Iris pigment epithelial cell (primary cell): ENCODE data around the gene SEC11C.
"Not testable (repeated sequence)": the region's sequence is repeated elsewhere in the genome, so short reads cannot be mapped to it uniquely, and the experiment has no call there.

Source experiments
- DNase-seq: peaks from one replicate; pipeline ENCODE4 v3.0.0-alpha.2; 2011; ENCODE audit warnings: low read depth

SEC11C gene

GRCh38 chr18:59139615-59140301 lies at the start of gene SEC11C:
SEC11C (plus strand) TSS chr18:59139884; CDS start chr18:59139949, 65 bp downstream.
- DNase-seq = peak; percentile 97

- DNase-seq = no peak
Observed at GRCh38 chr18:59090966-59091603, 48.6 kb upstream of the SEC11C start.

- DNase-seq = no peak
Observed at GRCh38 chr18:59093668-59094067, 46.0 kb upstream of the SEC11C start.

GRCh38 chr18:59094569-59094968 lies 45.1 kb upstream of the SEC11C start:
- DNase-seq = no peak

- DNase-seq = no peak
Observed at GRCh38 chr18:59096098-59096789, 43.4 kb upstream of the SEC11C start.

- no peak for DNase-seq
Observed at GRCh38 chr18:59101830-59102414, 37.8 kb upstream of the SEC11C start.

- no peak for DNase-seq
Observed at GRCh38 chr18:59109375-59109774, 30.3 kb upstream of the SEC11C start.

GRCh38 chr18:59114160-59114559 lies 25.5 kb upstream of the SEC11C start:
- peak; percentile 2 for DNase-seq

GRCh38 chr18:59123588-59124369 lies 15.9 kb upstream of the SEC11C start:
- DNase-seq = peak; percentile 93

GRCh38 chr18:59124370-59124704 lies 15.3 kb upstream of the SEC11C start:
- no peak for DNase-seq

- no peak for DNase-seq
Observed at GRCh38 chr18:59127047-59127446, 12.6 kb upstream of the SEC11C start.

GRCh38 chr18:59129951-59130703 lies 9.6 kb upstream of the SEC11C start:
- no peak for DNase-seq

GRCh38 chr18:59132810-59133465 lies 6.7 kb upstream of the SEC11C start:
- DNase-seq = no peak

GRCh38 chr18:59139291-59139614 lies 431 bp upstream of the SEC11C start:
- peak; percentile 89 for DNase-seq

GRCh38 chr18:59140302-59140885 lies 710 bp downstream of the SEC11C start:
- DNase-seq = peak; percentile 48

GRCh38 chr18:59141294-59142068 lies 1.8 kb downstream of the SEC11C start:
- no peak for DNase-seq

- no peak for DNase-seq
Observed at GRCh38 chr18:59142274-59142673, 2.6 kb downstream of the SEC11C start.

GRCh38 chr18:59142800-59143416 lies 3.2 kb downstream of the SEC11C start:
- not testable (repeated sequence) for DNase-seq

- no peak for DNase-seq
Observed at GRCh38 chr18:59143441-59143840, 3.8 kb downstream of the SEC11C start.
